H1 (cell line): ENCODE results near the gene PPY. TPM values are rescaled to one million over a fixed set of nuclear protein-coding genes. Genes with fewer than 3 reads are reported as not detected.
"Not testable (repeated sequence)": the region's sequence is repeated elsewhere in the genome, so short reads cannot be mapped to it uniquely, and the experiment has no call there.

Source experiments
- CTCF ChIA-PET: fragments of 300-600 bp; sonication (Branson Sonifier 250); formaldehyde crosslinking; loops from one replicate; lab custom pipeline; 2021; ENCODE audit not compliant: partially characterized antibody; lab: Charles Lee
- POLR2A ChIA-PET: fragments of 300-600 bp; sonication (Branson Sonifier 250); formaldehyde crosslinking; loops from one replicate; lab custom pipeline; 2021; ENCODE audit warnings: inconsistent platforms; ENCODE audit not compliant: partially characterized antibody; lab: Charles Lee
- DNase-seq, 2 experiments: peaks; one replicate each; pipeline versions ENCODE4 v3.0.0 to v3.0.0-alpha.2; 2010 to 2022; ENCODE audit warnings: low spot score in 2 of 2, low read depth in 1 of 2, mixed read lengths in 1 of 2
- FAIRE-seq: peaks from 2 replicates; lab custom pipeline; 2011; peaks lifted over from hg19 to GRCh38; lab: Jason Lieb, UNC
- H2AFZ ChIP-seq: 2 replicates; pipeline ENCODE4 v1.8.1; 2012; ENCODE audit warnings: low read length, inconsistent platforms
- H2AK5ac ChIP-seq: 2 replicates; pipeline ENCODE4 v1.6.1; 2013; ENCODE audit warnings: low read depth, low read length
- H2BK120ac ChIP-seq: replicated peaks from 2 replicates; pipeline ENCODE3; 2013; ENCODE audit warnings: low read depth, low read length, inconsistent platforms
- H2BK12ac ChIP-seq: 2 replicates; pipeline ENCODE4 v1.6.1; 2013; ENCODE audit warnings: low read depth, low read length
- H2BK15ac ChIP-seq: 2 replicates; pipeline ENCODE4 v1.6.1; 2013; ENCODE audit warnings: low read length
- H2BK20ac ChIP-seq: 2 replicates; pipeline ENCODE4 v1.6.1; 2013; ENCODE audit warnings: low read length
- H2BK5ac ChIP-seq: 2 replicates; pipeline ENCODE4 v1.6.1; 2013; ENCODE audit warnings: low read depth, low read length
- H3K14ac ChIP-seq: 2 replicates; pipeline ENCODE4 v1.6.1; 2013; ENCODE audit warnings: inconsistent platforms; ENCODE audit not compliant: insufficient read length
- H3K18ac ChIP-seq: 2 replicates; pipeline ENCODE4 v1.6.1; 2013; ENCODE audit warnings: low read length; ENCODE audit errors: extremely low read depth
- H3K23ac ChIP-seq: 2 replicates; pipeline ENCODE4 v1.6.1; 2013; ENCODE audit warnings: inconsistent platforms; ENCODE audit not compliant: insufficient read length
- H3K23me2 ChIP-seq: 2 replicates; pipeline ENCODE4 v1.6.1; 2013; ENCODE audit warnings: low read depth, low read length
- H3K27ac ChIP-seq: 2 replicates; pipeline ENCODE4 v1.6.1; 2011; ENCODE audit warnings: low read depth, low read length, inconsistent platforms
- H3K27me3 ChIP-seq, 4 experiments: replicated peaks in 1 of 4; 1 replicate in 1 of 4; 2 replicates in 3 of 4; pipeline versions ENCODE4 v1.6.1 to v1.8.1; 2011 to 2013; ENCODE audit warnings: low read length in 3 of 4, mild to moderate bottlenecking in 3 of 4, inconsistent platforms in 2 of 4, mixed read lengths in 2 of 4, moderate library complexity in 1 of 4; ENCODE audit not compliant: control insufficient read depth in 3 of 4, insufficient read depth in 3 of 4; ENCODE audit errors: extremely low read depth in 1 of 4
- H3K36me3 ChIP-seq, 4 experiments: 2 replicates each; pipeline versions ENCODE4 v1.6.1 to v1.8.1; 2011 to 2013; ENCODE audit warnings: mild to moderate bottlenecking in 4 of 4, low read length in 3 of 4, moderate library complexity in 2 of 4, control low read depth in 1 of 4, inconsistent platforms in 1 of 4; ENCODE audit not compliant: insufficient read depth in 4 of 4, control insufficient read depth in 2 of 4
- H3K4ac ChIP-seq: replicated peaks from 2 replicates; pipeline ENCODE3; 2013; ENCODE audit warnings: low read length, low read depth, mixed read lengths, inconsistent platforms; ENCODE audit not compliant: insufficient read length
- H3K4me1 ChIP-seq, 4 experiments: replicated peaks in 1 of 4; 1 replicate in 1 of 4; 2 replicates in 3 of 4; pipeline versions ENCODE4 v1.6.1 to v1.8.1; 2011 to 2013; ENCODE audit warnings: low read length in 3 of 4, inconsistent platforms in 2 of 4, mixed read lengths in 1 of 4; ENCODE audit not compliant: insufficient read depth in 4 of 4, control insufficient read depth in 3 of 4
- H3K4me2 ChIP-seq, 2 experiments: 2 replicates each; pipeline versions ENCODE4 v1.6.1 to v1.8.1; 2011 to 2013; ENCODE audit warnings: low read depth in 2 of 2, low read length in 2 of 2, control low read depth in 1 of 2, inconsistent platforms in 1 of 2, mild to moderate bottlenecking in 1 of 2; ENCODE audit not compliant: insufficient read depth in 1 of 2
- H3K4me3 ChIP-seq, 4 experiments: fragments of 200-600, 300-600 bp in 1 of 4; sonication (generic), shearing (Covaris generic), sonication (Bioruptor Twin) in 1 of 4; 2 replicates each; pipeline versions ENCODE4 v1.5.1 to v1.8.1; 2011 to 2016; ENCODE audit warnings: low read length in 4 of 4, low read depth in 3 of 4, control low read depth in 2 of 4, inconsistent platforms in 2 of 4, mild to moderate bottlenecking in 2 of 4, mixed read lengths in 1 of 4, moderate library complexity in 1 of 4; ENCODE audit not compliant: insufficient read depth in 2 of 4; ENCODE audit errors: extremely low read depth in 1 of 4
- H3K56ac ChIP-seq: replicated peaks from 2 replicates; pipeline ENCODE3; 2013; ENCODE audit warnings: low read depth, mild to moderate bottlenecking, mixed read lengths, low read length, inconsistent platforms; ENCODE audit not compliant: insufficient read length
- H3K79me1 ChIP-seq: 2 replicates; pipeline ENCODE4 v1.6.1; 2013; ENCODE audit warnings: low read depth, low read length, control low read depth
- H3K79me2 ChIP-seq, 2 experiments: 2 replicates each; pipeline versions ENCODE4 v1.6.1 to v1.8.1; 2012 to 2013; ENCODE audit warnings: low read length in 2 of 2, mild to moderate bottlenecking in 2 of 2, inconsistent platforms in 1 of 2; ENCODE audit not compliant: insufficient read depth in 2 of 2, control insufficient read depth in 1 of 2
- H3K9ac ChIP-seq, 4 experiments: replicated peaks in 1 of 4; 1 replicate in 1 of 4; 2 replicates in 3 of 4; pipeline versions ENCODE4 v1.6.1 to v1.8.1; 2011 to 2013; ENCODE audit warnings: low read depth in 3 of 4, low read length in 3 of 4, control low read depth in 2 of 4, mild to moderate bottlenecking in 2 of 4, moderate library complexity in 2 of 4, inconsistent platforms in 1 of 4; ENCODE audit errors: extremely low read depth in 1 of 4
- H3K9me3 ChIP-seq, 2 experiments: 2 replicates each; pipeline versions ENCODE4 v1.6.1 to v1.8.1; 2012 to 2013; ENCODE audit warnings: mild to moderate bottlenecking in 2 of 2, moderate library complexity in 2 of 2, control low read depth in 1 of 2, inconsistent platforms in 1 of 2, low read depth in 1 of 2, low read length in 1 of 2, mixed read lengths in 1 of 2; ENCODE audit not compliant: insufficient read depth in 2 of 2
- H4K20me1 ChIP-seq, 2 experiments: replicated peaks in 1 of 2; 2 replicates each; pipeline versions ENCODE3 to v1.8.1; 2011 to 2013; ENCODE audit warnings: inconsistent platforms in 2 of 2, low read length in 2 of 2, mild to moderate bottlenecking in 1 of 2; ENCODE audit not compliant: insufficient read depth in 2 of 2, control insufficient read depth in 1 of 2
- H4K5ac ChIP-seq: 2 replicates; pipeline ENCODE4 v1.6.1; 2013; ENCODE audit warnings: low read length, low read depth, mixed read lengths, inconsistent platforms; ENCODE audit not compliant: insufficient read length
- H4K8ac ChIP-seq: 2 replicates; pipeline ENCODE4 v1.8.0; 2013; ENCODE audit warnings: mild to moderate bottlenecking, moderate library complexity, low read length, inconsistent platforms; ENCODE audit not compliant: insufficient read depth; ENCODE audit errors: extremely low read depth
- H4K91ac ChIP-seq: replicated peaks from 2 replicates; pipeline ENCODE3; 2013; ENCODE audit warnings: low read length, mixed read lengths, inconsistent platforms; ENCODE audit not compliant: insufficient read length
- WGBS, 2 experiments: shearing (Covaris generic) in 1 of 2; methylation state at CpG; one replicate each; pipeline versions ENCODE4 v1.1.6 to v1.1.7; 2013 to 2015; ENCODE audit warnings: low lambda C conversion rate in 2 of 2, mixed read lengths in 2 of 2, inconsistent platforms in 1 of 2, low coverage in 1 of 2, missing lambda C conversion rate in 1 of 2; ENCODE audit not compliant: insufficient replicate concordance in 2 of 2, insufficient coverage in 1 of 2, insufficient read length in 1 of 2; ENCODE audit errors: extremely low coverage in 1 of 2, missing lambda C conversion rate in 1 of 2; 5-methylcytosine and 5-hydroxymethylcytosine counted together
- polyA plus RNA-seq, 7 experiments: library from polyadenylated mRNA; depleted of rRNA in 3 of 7; stranded (reverse) in 5 of 7; unstranded in 2 of 7; fragments of >200 nt in 5 of 7; fragments of 200-250 nt in 2 of 7; gene quantifications; 1 replicate in 5 of 7; 2 replicates in 1 of 7; 4 replicates in 1 of 7; pipeline versions ENCODE4 v1.2.1 to v1.2.3, GENCODE V29; 2011 to 2013; ENCODE audit warnings: missing spikeins in 2 of 7, mixed read lengths in 2 of 7
- total RNA-seq: library from RNA; stranded (reverse); fragmentation: NEBNext Ultra II Directional; extraction: Animal tissue kit (Norgen Biotek cat#: 25700); gene quantifications from 2 replicates; pipeline ENCODE4 v1.2.1, GENCODE V29; 2021

Gene PPY
- total and polyA plus RNA-seq, 2 of the 8 experiments (the other 6 are each of a cell fraction or from before 2014, with no cell fraction given) = 0.26 TPM; not detected in 1

- H4K91ac ChIP-seq, H3K4me3 ChIP-seq, H3K4me1 ChIP-seq, H3K14ac ChIP-seq, H3K4me2 ChIP-seq, H3K79me2 ChIP-seq, H2BK5ac ChIP-seq, H3K79me1 ChIP-seq, H4K5ac ChIP-seq, POLR2A ChIA-PET, DNase-seq, H2BK120ac ChIP-seq, H2BK20ac ChIP-seq, H3K23me2 ChIP-seq, H3K36me3 ChIP-seq, H3K27ac ChIP-seq, H3K23ac ChIP-seq, H3K9me3 ChIP-seq, FAIRE-seq, H4K8ac ChIP-seq, H3K4ac ChIP-seq, H3K27me3 ChIP-seq, H2BK15ac ChIP-seq, H3K56ac ChIP-seq, H4K20me1 ChIP-seq, H3K18ac ChIP-seq, H2AFZ ChIP-seq, H3K9ac ChIP-seq, H2BK12ac ChIP-seq, H2AK5ac ChIP-seq: not testable (repeated sequence)
- WGBS, 2 experiments = 98% methylated on average over 5 of the region's 6 CpGs; no CpG with 5 or more reads in 1 of the 2 experiments
- CTCF ChIA-PET = interaction anchor here (0.8 to 4.5 kb wide), 10 partner anchors 11 to 389 kb away, joined by 3 to 26 read pairs (median 4); partner anchors contain the start of gene PPY
Observed at GRCh38 chr17:43961292-43961691, 19.0 kb upstream of the PPY start.
